ENCODE data around the gene QPCTL.
A peak's percentile ranks its signal among the peaks of the same experiment; 100 is the strongest.
"Not testable (repeated sequence)": the region's sequence is repeated elsewhere in the genome, so short reads cannot be mapped to it uniquely, and the experiment has no call there.

Gene QPCTL

DNA sequence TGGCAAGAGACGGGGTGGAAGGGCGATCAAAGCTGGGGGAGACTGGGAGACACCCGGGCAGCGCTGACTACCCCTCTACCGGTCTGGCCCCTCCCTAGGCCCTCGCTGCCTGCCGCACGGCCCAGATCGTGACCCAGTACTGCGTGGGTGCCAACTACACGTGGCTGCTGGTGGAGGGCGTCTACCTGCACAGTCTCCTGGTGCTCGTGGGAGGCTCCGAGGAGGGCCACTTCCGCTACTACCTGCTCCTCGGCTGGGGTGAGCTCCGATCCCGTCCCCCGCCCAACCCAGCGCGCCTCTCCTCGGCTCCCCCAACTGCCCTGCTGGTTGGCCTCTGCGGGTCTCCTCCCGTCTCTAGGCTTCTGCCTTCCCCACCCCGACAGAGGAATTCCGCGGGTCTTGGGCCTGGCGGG lies 15.6 kb upstream of the QPCTL start:
- DNase-seq (ENCODE audit: low spot score) = no peak

DNA sequence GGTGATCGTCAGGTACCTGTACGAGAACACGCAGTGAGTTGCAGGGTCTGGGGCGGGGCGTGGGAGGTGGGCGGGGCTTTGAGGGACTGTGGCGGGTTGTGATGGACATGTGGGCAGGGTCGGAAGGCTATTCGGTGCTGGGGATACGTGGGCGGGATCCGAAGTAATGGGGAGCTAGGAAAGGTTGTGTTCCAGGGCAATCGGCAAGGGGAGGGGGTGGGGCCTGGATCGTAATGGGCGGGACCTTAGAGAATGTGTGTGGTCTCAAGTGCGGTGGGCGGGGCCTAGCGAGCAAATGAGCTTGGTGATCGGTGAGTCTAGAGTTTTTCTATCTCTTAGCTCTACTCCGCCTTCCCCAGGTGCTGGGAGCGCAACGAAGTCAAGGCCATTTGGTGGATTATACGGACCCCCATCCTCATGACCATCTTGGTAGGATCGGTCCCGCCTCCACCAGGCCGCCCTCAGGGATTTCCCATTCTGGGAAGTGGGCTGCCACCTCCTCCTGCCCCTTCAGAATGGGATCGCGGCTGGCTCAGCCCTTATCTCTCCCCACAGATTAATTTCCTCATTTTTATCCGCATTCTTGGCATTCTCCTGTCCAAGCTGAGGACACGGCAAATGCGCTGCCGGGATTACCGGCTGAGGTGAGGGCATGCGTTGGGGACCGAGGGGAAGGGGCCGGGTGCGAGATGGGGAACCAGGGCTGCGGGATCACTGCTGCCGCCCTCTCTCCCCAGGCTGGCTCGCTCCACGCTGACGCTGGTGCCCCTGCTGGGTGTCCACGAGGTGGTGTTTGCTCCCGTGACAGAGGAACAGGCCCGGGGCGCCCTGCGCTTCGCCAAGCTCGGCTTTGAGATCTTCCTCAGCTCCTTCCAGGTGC lies 14.9 kb upstream of the QPCTL start:
- DNase-seq (ENCODE audit: low spot score) = peak; percentile 39

DNA sequence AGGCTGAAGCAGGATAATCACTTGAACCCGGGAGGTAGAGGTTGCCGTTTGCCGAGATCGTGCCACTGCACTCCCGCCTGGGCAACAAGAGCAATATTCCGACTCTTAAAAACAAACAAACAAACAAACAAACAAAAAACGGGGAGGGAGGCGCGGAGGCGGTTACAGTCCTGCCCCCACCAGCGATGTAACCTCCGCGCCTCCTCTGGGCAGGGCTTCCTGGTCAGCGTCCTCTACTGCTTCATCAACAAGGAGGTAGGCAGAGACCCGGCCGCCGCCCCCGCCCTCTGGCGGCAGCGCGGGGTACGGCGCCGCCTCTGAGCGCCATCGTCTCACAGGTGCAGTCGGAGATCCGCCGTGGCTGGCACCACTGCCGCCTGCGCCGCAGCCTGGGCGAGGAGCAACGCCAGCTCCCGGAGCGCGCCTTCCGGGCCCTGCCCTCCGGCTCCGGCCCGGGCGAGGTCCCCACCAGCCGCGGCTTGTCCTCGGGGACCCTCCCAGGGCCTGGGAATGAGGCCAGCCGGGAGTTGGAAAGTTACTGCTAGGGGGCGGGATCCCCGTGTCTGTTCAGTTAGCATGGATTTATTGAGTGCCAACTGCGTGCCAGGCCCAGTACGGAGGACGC lies 11.0 kb upstream of the QPCTL start:
- DNase-seq (ENCODE audit: low spot score) = peak; percentile 94

DNA sequence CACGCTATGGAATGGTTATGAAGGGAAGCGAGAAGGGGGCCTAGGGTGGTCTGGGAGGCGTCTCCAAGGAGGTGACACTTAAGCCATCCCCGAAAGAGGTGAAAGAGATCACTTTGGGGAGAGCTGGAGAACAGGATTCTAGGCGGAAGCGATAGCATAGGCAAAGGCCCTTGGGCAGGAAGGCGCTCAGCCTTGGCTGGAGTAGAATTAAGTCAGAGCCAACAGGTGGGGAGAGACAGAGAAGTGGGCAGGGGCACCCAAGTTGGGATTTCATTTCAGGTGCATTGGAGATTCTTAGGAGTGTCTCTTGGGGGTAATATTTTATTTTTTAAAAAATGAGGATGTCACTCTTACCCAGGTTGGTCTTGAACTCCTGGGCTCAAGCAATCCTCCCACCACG lies 10.3 kb upstream of the QPCTL start:
- no peak for DNase-seq (ENCODE audit: low spot score)

DNA sequence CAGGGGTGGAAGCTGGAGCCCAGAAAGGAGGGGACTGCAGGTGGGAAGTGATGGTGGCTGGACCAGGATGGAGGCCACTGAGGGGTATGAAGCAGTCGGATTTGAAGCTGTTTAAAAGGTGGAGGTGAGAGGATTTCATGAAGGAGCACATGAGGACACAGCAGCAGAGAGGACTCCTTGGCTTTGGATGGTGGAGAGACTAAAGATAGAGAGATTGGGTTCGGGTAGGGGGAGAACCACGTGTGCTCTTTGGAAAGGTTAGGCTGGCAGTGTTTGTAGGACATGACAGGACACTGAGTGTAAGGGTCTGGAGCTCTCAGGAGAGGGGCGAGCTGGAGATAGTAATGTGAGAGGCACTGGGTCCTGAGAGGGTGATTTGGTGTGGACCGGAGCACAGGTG lies 9.6 kb upstream of the QPCTL start:
- DNase-seq (ENCODE audit: low spot score) = no peak

DNA sequence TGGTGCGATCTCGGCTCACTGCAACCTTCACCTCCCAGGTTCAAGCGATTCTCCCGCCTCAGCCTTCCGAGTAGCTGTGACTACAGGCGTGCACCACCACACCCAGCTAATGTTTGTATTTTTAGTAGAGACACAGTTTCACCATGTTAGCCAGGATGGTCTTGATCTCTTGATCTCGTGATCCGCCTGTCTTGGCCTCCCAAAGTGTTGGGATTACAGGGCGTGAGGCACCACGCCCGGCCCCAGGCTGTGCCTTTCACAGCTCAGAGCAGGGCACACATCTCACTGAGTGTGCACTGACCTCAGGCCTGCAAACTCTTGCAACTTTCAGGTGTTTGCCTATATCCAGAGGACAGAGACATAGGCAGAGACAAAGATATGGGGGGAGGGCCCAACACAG lies 7.4 kb upstream of the QPCTL start:
- DNase-seq (ENCODE audit: low spot score) = not testable (repeated sequence)

DNA sequence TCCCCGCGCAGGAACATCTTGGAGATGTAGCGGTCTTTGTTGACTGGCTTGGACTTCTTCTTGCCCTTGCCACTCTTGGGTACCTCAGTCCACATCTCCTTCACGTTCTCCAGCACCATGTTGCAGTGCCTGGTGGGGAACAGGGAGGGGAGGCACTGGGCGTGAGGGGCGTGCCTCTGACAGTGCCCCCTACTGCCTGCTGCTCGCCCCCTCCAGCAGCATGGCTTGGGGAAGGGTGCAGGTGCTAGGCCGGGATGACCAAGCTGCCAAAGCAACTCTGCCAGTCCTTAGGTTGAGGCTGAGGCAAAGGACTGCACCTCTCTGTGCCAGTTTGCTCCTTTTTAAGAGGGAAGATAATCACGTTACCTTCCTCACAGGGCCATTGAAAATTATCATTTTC lies 4.9 kb upstream of the QPCTL start:
- no peak for DNase-seq (ENCODE audit: low spot score)

DNA sequence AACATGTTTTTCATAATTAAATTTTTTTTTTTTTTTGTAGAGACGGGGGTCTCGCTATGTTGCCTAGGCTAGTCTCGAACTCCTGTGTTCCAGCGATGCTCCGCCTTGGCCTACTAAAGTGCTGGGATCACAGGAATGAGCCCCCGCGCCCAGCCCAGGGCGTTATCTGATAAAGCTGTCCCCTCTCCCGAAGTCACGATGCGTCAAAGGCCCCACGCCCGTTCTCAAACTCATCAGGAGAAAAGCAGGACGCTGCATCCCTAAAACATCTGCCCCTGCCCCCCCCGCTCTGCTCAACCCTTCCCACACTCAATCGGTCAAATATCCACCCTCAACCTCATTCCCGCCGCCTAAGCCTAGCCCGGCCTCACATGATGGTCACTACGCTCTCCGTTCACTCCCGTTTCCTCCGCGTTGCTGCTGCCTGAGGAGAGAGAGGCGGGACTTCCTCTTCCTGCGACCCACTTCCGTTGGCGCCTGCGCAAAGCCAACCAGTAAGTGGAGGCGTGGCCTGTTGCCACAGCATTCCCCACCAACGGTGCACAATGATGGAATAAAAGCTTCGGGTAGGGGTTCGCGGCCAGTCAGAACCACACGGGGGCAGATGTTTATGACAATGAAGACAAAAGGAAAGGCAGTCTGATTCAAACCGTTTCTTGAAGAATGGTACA lies 815 bp upstream of the QPCTL start, which contains the start of gene SNRPD2:
Gene SNRPD2, minus strand, starts transcription at position 438 of the 671 bp plus-strand sequence. Its CDS starts 65 bp downstream, at position 373.
- DNase-seq (ENCODE audit: low spot score) = peak; percentile 92

DNA sequence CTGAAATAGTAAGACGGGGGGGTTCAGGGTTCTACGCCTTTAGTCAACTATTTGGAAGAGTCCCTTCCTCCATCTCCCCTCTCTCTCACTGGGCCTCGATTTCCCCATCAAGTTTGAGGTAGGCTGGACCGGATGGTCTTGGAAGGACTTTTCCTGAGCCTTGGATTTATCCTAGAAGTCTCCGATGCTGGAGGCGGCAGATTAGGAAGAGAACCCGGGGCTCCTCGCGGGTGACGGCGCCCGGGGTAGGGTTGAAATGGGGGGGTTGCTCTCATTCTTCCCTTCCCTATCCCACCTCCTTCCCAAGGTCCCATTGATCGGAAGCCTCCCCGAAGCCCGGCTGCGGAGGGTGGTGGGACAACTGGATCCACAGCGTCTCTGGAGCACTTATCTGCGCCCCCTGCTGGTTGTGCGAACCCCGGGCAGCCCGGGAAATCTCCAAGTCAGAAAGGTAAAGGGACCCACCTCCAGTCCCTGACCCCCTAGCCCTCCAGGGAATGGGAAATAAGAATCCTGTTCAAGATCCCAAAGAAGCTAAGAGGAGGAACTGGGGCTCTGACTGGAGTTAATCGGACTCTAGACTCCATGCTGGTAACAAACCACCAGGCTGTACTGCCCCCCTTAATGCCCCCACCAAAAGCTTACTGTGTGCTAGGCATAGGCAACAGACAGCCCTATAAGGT lies 781 bp downstream of the QPCTL start:
- DNase-seq (ENCODE audit: low spot score) = peak; percentile 89

DNA sequence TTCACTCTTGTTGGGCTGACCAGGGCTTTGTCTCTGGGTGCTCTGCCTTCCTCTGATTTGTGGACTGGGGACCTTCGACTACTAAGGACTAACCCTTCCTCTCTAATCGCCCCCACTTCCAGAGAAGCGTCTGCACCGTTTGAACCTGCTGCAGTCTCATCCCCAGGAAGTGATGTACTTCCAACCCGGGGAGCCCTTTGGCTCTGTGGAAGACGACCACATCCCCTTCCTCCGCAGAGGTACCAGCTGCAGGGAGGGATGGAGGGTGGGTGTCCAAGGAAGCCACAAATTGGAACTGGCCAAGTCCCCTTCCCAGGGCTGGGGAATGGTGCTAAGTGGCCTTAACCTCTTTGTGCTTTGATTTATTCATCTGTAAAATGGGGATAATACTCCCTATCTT lies 9.2 kb downstream of the QPCTL start:
- no peak for DNase-seq (ENCODE audit: low spot score)

DNA sequence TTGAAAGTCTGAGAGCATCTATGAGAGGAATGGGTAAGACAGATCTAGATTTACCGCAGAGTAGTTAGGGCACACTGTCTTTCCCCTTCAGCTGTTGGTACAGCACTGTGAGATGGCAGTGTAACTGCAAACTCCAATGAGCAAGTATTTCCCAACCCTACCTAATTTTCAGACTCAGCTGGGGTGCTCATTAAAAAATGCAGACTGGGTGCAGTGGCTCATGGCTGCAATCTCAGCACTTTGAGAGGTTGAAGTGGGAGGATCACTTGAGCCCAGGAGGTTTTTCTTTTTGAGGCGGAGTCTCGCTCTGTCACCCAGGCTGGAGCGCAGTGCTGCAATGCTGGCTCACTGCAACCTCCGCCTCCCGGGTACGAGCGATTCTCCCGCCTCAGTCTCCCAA lies 12.6 kb downstream of the QPCTL start:
- no peak for DNase-seq (ENCODE audit: low spot score)

DNA sequence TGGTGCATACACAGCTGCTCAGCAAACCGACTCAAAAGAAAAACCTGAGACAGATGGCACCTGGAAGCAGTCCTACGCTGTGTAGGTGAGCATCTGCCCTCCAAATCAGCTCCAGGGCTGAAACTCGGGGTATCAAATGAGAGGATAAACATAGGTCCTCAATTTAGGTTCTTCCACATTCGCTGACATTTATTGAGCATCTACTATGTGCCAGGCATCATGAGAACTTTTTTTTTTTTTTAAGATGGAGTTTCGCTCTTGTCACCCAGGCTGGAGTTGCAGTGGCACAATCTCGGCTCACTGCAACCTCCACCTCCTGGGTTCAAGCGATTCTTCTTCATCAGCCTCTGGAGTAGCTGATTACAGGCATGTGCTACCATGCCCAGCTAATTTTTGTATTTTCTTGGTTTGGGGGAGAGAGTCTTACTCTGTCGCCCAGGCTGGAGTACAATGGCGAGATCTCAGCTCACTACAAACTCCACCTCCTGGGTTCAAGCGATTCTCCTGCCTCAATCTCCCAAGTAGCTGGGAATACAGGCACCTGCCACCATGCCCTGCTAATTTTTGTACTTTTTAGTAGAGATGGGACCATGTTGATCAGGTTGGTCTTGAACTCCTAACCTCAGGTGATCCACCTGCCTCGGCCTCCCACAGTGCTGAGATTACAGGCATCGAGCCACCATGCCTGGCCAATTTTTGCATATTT lies 13.4 kb downstream of the QPCTL start:
- no peak for DNase-seq (ENCODE audit: low spot score)

DNA sequence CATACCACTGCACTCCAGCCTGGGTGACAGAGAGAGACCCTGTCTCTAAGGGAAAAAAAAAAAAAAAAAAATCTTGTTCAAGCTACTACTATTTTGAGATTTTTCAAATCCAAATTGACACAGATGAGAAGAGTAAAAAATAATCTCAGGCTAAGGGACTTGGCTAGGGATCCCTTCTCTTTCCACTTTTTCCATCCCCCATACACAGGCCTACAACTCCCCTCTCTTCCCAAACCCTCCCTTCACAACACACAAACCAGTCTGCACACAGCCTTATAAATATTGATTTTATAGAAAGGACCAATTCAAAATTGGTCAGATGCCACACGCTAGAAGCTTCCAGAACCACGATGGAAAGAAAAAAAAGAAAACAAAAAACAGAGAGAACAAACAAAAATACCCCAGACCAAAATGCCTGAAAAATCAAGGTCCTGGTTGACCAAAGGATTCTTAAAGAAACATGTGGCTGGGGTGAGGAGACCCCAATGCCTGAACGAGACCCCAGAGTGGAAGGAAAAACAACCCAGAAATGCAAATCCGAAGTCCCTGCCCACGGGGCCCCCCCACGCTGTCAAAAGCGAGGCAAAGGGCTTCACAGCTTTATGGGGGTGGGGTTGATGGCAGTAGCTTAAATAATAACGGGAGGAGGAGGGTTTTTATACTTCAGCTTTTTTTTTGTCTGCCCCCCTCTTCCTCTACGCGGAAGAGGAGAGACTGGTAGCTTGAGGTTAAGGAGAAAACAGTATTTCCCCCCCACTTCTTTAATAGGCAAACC lies 18.1 kb downstream of the QPCTL start:
- DNase-seq (ENCODE audit: low spot score) = no peak

DNA sequence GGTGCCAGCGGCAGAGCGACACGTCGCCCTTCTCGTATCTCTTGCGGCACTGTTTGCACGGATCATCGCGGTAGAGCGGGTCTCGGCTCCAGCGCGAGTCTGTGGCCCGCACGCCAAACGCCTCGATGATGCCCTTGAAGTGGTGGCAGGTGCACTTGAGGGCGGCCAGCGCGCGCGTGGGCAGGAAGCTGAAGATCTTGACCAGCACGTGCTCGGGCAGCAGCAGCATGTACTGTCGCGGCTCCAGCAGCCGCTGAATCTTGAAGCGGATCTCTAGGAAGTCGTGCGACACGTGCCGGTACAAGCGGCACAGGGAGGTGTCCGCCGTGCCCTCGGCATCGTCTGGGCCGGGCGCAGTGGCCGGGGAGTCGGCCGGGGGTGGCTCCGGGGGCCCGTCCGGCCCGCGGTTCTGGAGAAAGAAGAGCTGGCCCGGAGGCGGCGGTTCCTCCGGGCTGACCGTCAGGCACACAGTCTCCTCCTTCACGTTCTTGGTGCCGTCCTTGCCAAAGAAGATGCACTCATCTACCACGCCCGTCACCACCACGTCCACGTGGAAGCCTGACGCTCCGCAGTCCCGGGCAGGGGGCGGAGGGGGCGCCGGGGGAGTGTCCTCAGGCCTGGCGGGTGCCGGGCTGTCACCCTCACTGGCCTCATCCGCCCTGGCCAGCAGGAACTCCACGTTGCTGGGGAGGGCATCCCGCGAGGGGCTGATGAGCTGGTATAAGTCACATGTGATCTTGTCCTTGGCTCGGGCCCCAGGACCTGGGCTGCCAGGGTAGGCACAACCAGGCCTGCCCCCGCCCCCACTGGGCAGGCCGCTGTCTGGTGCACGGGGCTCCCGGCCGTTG lies 19.6 kb downstream of the QPCTL start:
- DNase-seq (ENCODE audit: low spot score) = no peak

DNA sequence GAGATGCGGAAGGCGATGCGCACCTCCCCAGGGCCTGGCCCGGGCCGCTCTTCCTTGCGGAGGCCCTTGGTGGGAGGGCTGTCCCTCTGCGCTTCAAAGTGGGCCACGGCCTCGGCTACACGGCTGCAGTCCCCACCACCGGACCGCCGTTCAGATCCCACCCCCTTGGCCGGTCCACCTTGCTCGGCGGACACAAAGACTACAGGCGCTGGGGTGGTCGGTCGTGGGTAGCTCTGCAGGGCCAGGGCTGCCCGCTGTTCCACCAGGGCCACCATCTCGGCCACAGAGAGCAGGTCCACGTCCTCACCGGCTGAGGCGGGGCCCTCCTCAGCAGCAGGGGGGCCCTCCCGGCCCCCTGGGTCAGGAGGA lies 20.2 kb downstream of the QPCTL start:
- no peak for DNase-seq (ENCODE audit: low spot score)

DNA sequence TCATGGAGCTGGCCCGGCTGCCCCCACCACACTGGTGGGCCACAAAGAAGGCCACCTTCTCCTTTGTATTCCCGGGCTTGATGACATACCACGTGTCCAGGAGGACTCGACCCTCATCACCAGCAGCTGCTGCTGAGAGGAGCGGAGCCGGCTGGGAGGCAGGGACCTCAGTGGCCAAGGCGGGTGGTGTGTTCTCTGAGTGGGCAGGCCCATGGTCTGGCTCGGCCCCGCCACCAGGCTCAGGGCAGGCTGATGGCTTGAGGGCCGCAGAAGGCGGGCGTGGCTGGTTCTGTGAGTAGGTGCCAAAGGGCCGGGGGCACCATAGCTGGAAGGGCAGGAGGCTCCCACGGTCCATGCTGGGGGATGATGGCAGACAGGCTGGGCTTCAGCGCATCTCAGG lies 20.7 kb downstream of the QPCTL start:
- no peak for DNase-seq (ENCODE audit: low spot score)

DNA sequence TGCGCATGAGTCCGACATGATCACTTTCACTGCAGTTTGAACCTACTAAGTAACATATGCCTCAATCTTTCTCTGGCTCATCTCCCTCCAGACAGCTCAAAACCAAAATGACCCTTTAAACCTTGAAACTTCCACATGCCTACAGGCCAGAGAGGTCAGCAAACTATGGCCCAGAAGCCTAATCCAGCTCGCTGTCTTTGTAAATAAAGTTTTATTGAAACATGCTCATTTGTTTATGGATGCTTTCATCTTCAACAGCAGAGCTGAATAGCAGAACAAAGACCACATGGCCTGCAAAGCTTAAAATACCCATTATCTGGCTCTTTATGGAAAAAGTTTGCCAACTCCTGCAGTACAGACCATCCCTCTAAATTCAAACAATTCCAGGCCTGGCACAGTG lies 22.7 kb downstream of the QPCTL start:
- DNase-seq (ENCODE audit: low spot score) = no peak

DNA sequence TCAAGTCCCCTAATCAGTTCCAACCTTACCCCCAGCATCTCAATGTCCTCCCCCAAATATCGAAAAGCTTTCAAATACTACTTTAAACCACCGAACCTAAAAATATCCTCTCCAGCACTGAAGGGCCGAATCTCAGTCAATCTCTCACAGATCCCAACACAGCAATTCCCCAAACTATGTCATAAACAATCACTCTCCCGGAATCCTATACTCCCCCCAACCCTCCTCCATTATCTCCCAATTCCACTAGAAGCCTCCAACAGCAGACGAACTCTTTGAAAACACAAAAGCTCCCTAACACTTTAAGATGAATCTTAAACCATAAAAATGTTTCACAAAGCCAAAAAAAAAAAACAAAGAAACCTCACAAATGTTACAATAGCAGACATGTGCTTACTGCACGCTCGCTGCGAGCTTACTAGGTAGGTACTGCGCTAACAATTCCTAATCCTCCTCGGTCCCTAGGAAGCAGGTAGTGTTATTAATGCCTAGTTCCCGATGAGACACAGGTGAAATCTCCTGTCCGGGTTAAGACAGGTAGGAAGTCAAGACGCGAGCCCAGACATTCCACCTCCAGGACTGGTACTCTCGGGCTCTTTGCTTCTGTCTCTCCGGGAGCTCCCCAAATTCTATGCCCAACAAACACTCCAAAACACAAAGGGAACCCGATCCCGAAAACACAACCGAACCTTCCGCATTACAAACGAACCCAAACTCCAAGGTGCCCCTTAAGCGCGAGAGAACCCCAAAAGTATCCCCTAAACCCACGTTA lies 24.1 kb downstream of the QPCTL start:
- DNase-seq (ENCODE audit: low spot score) = peak; percentile 57

Measured in HuH-7.5 (cell line).